ENCODE results near the gene ELF1.
"Not testable (repeated sequence)": the region's sequence is repeated elsewhere in the genome, so short reads cannot be mapped to it uniquely, and the experiment has no call there.

The ELF1 gene

GRCh38 chr13:40929883-40930282, 89.2 kb downstream of the ELF1 start:
- H3K4me3 ChIP-seq (ENCODE audit: low read depth in 1 of 2, low read length in 2 of 2); H3K9me3 ChIP-seq (ENCODE audit: control insufficient read depth in 1 of 2, low read length in 2 of 2); H3K9ac ChIP-seq (ENCODE audit: low read depth in 1 of 2, low read length in 2 of 2); H3K27me3 ChIP-seq (ENCODE audit: control insufficient read depth in 1 of 2, insufficient read depth in 2 of 2, low read length in 2 of 2); H3K27ac ChIP-seq (ENCODE audit: low read depth, low read length); H3K4me1 ChIP-seq (ENCODE audit: control insufficient read depth in 1 of 2, insufficient read depth in 2 of 2, low read length in 2 of 2): not testable (repeated sequence)
- H3K36me3 ChIP-seq (ENCODE audit: control insufficient read depth in 1 of 2, insufficient read depth in 2 of 2, low read length in 2 of 2) = peaks cover 10 to 38% of the 10 kb centered on the region in 2 donors

GRCh38 chr13:40928980-40929379, 90.1 kb downstream of the ELF1 start:
- Histone ChIP-seq H3K9me3 (ENCODE audit: control insufficient read depth in 1 of 2, low read length in 2 of 2) (no peaks in the 10 kb centered on the region), H3K36me3 (ENCODE audit: control insufficient read depth in 1 of 2, insufficient read depth in 2 of 2, low read length in 2 of 2) (peaks cover 8 to 36% of the 10 kb centered on the region in 2 donors), H3K27ac (ENCODE audit: low read depth, low read length) (no peak overlapping the region), H3K4me1 (ENCODE audit: control insufficient read depth in 1 of 2, insufficient read depth in 2 of 2, low read length in 2 of 2) (no peaks in the 10 kb centered on the region), H3K4me3 (ENCODE audit: low read depth in 1 of 2, low read length in 2 of 2) (no peak overlapping the region), H3K9ac (ENCODE audit: low read depth in 1 of 2, low read length in 2 of 2) (no peak overlapping the region), H3K27me3 (ENCODE audit: control insufficient read depth in 1 of 2, insufficient read depth in 2 of 2, low read length in 2 of 2) (no peaks in the 10 kb centered on the region)

- peaks cover 0 to 26% of the 10 kb centered on the region in 2 donors for H3K36me3 ChIP-seq (ENCODE audit: control insufficient read depth in 1 of 2, insufficient read depth in 2 of 2, low read length in 2 of 2)
- no peak overlapping the region for H3K9ac ChIP-seq (ENCODE audit: low read depth in 1 of 2, low read length in 2 of 2)
- no peak overlapping the region for H3K4me3 ChIP-seq (ENCODE audit: low read depth in 1 of 2, low read length in 2 of 2)
- no peaks in the 10 kb centered on the region for H3K27me3 ChIP-seq (ENCODE audit: control insufficient read depth in 1 of 2, insufficient read depth in 2 of 2, low read length in 2 of 2)
- peaks cover 0 to 2% of the 10 kb centered on the region in 2 donors for H3K4me1 ChIP-seq (ENCODE audit: control insufficient read depth in 1 of 2, insufficient read depth in 2 of 2, low read length in 2 of 2)
- no peaks in the 10 kb centered on the region for H3K9me3 ChIP-seq (ENCODE audit: control insufficient read depth in 1 of 2, low read length in 2 of 2)
- H3K27ac ChIP-seq (ENCODE audit: low read depth, low read length) = no peak overlapping the region
These were observed 91.2 kb downstream of the ELF1 start for GRCh38 chr13:40927929-40928328.

- H3K4me3 ChIP-seq (ENCODE audit: low read depth in 1 of 2, low read length in 2 of 2) = no peak overlapping the region
- no peaks in the 10 kb centered on the region for H3K27me3 ChIP-seq (ENCODE audit: control insufficient read depth in 1 of 2, insufficient read depth in 2 of 2, low read length in 2 of 2)
- no peak overlapping the region for H3K27ac ChIP-seq (ENCODE audit: low read depth, low read length)
- peaks cover 5 to 6% of the 10 kb centered on the region in 2 donors for H3K4me1 ChIP-seq (ENCODE audit: control insufficient read depth in 1 of 2, insufficient read depth in 2 of 2, low read length in 2 of 2)
- H3K9me3 ChIP-seq (ENCODE audit: control insufficient read depth in 1 of 2, low read length in 2 of 2) = no peaks in the 10 kb centered on the region
- peaks cover 0 to 3% of the 10 kb centered on the region in 2 donors for H3K36me3 ChIP-seq (ENCODE audit: control insufficient read depth in 1 of 2, insufficient read depth in 2 of 2, low read length in 2 of 2)
- H3K9ac ChIP-seq (ENCODE audit: low read depth in 1 of 2, low read length in 2 of 2) = no peak overlapping the region
These were observed 95.2 kb downstream of the ELF1 start for GRCh38 chr13:40923867-40924266.

- Histone ChIP-seq H3K36me3 (ENCODE audit: control insufficient read depth in 1 of 2, insufficient read depth in 2 of 2, low read length in 2 of 2) (no peaks in the 10 kb centered on the region), H3K9ac (ENCODE audit: low read depth in 1 of 2, low read length in 2 of 2) (peak overlapping the region in 1 of 2 donors; percentile 43), H3K4me3 (ENCODE audit: low read depth in 1 of 2, low read length in 2 of 2) (peak overlapping the region; percentile 51 to 54), H3K27me3 (ENCODE audit: control insufficient read depth in 1 of 2, insufficient read depth in 2 of 2, low read length in 2 of 2) (no peaks in the 10 kb centered on the region), H3K27ac (ENCODE audit: low read depth, low read length) (peak overlapping the region; percentile 47), H3K9me3 (ENCODE audit: control insufficient read depth in 1 of 2, low read length in 2 of 2) (no peaks in the 10 kb centered on the region), H3K4me1 (ENCODE audit: control insufficient read depth in 1 of 2, insufficient read depth in 2 of 2, low read length in 2 of 2) (peaks cover 5 to 6% of the 10 kb centered on the region in 2 donors)
These were observed 96.6 kb downstream of the ELF1 start for GRCh38 chr13:40922437-40923040.

- Histone ChIP-seq H3K27ac (ENCODE audit: low read depth, low read length) (peak overlapping the region; percentile 80), H3K27me3 (ENCODE audit: control insufficient read depth in 1 of 2, insufficient read depth in 2 of 2, low read length in 2 of 2) (no peaks in the 10 kb centered on the region), H3K36me3 (ENCODE audit: control insufficient read depth in 1 of 2, insufficient read depth in 2 of 2, low read length in 2 of 2) (no peaks in the 10 kb centered on the region), H3K4me3 (ENCODE audit: low read depth in 1 of 2, low read length in 2 of 2) (peak overlapping the region; percentile 68 to 88), H3K9me3 (ENCODE audit: control insufficient read depth in 1 of 2, low read length in 2 of 2) (no peaks in the 10 kb centered on the region), H3K9ac (ENCODE audit: low read depth in 1 of 2, low read length in 2 of 2) (peak overlapping the region; percentile 65 to 84), H3K4me1 (ENCODE audit: control insufficient read depth in 1 of 2, insufficient read depth in 2 of 2, low read length in 2 of 2) (peaks cover 6 to 15% of the 10 kb centered on the region in 2 donors)
These were observed 98.3 kb downstream of the ELF1 start for GRCh38 chr13:40920826-40921225.

GRCh38 chr13:40919901-40920300, 99.2 kb downstream of the ELF1 start:
- H3K9me3 ChIP-seq (ENCODE audit: control insufficient read depth in 1 of 2, low read length in 2 of 2); H3K27me3 ChIP-seq (ENCODE audit: control insufficient read depth in 1 of 2, insufficient read depth in 2 of 2, low read length in 2 of 2); H3K36me3 ChIP-seq (ENCODE audit: control insufficient read depth in 1 of 2, insufficient read depth in 2 of 2, low read length in 2 of 2); H3K27ac ChIP-seq (ENCODE audit: low read depth, low read length): not testable (repeated sequence)
- peak overlapping the region in 1 of 2 donors; percentile 65 for H3K9ac ChIP-seq (ENCODE audit: low read depth in 1 of 2, low read length in 2 of 2)
- H3K4me1 ChIP-seq (ENCODE audit: control insufficient read depth in 1 of 2, insufficient read depth in 2 of 2, low read length in 2 of 2) = peaks cover 6 to 15% of the 10 kb centered on the region in 2 donors
- peak overlapping the region in 1 of 2 donors; percentile 68 for H3K4me3 ChIP-seq (ENCODE audit: low read depth in 1 of 2, low read length in 2 of 2)

GRCh38 chr13:40916207-40916998, 102.7 kb downstream of the ELF1 start:
- Histone ChIP-seq H3K4me3 (ENCODE audit: low read depth in 1 of 2, low read length in 2 of 2) (no peak overlapping the region), H3K9me3 (ENCODE audit: control insufficient read depth in 1 of 2, low read length in 2 of 2) (no peaks in the 10 kb centered on the region), H3K27ac (ENCODE audit: low read depth, low read length) (no peak overlapping the region), H3K9ac (ENCODE audit: low read depth in 1 of 2, low read length in 2 of 2) (no peak overlapping the region), H3K4me1 (ENCODE audit: control insufficient read depth in 1 of 2, insufficient read depth in 2 of 2, low read length in 2 of 2) (peaks cover 6 to 15% of the 10 kb centered on the region in 2 donors), H3K36me3 (ENCODE audit: control insufficient read depth in 1 of 2, insufficient read depth in 2 of 2, low read length in 2 of 2) (no peaks in the 10 kb centered on the region), H3K27me3 (ENCODE audit: control insufficient read depth in 1 of 2, insufficient read depth in 2 of 2, low read length in 2 of 2) (no peaks in the 10 kb centered on the region)

GRCh38 chr13:40914863-40915262, 104.3 kb downstream of the ELF1 start:
- not testable (repeated sequence) for H3K27me3 ChIP-seq (ENCODE audit: control insufficient read depth in 1 of 2, insufficient read depth in 2 of 2, low read length in 2 of 2); H3K9me3 ChIP-seq (ENCODE audit: control insufficient read depth in 1 of 2, low read length in 2 of 2); H3K9ac ChIP-seq (ENCODE audit: low read depth in 1 of 2, low read length in 2 of 2); H3K36me3 ChIP-seq (ENCODE audit: control insufficient read depth in 1 of 2, insufficient read depth in 2 of 2, low read length in 2 of 2); H3K4me1 ChIP-seq (ENCODE audit: control insufficient read depth in 1 of 2, insufficient read depth in 2 of 2, low read length in 2 of 2); H3K4me3 ChIP-seq (ENCODE audit: low read depth in 1 of 2, low read length in 2 of 2); H3K27ac ChIP-seq (ENCODE audit: low read depth, low read length)

- H3K27me3 ChIP-seq (ENCODE audit: control insufficient read depth in 1 of 2, insufficient read depth in 2 of 2, low read length in 2 of 2) = no peaks in the 10 kb centered on the region
- H3K9me3 ChIP-seq (ENCODE audit: control insufficient read depth in 1 of 2, low read length in 2 of 2) = no peaks in the 10 kb centered on the region
- H3K36me3 ChIP-seq (ENCODE audit: control insufficient read depth in 1 of 2, insufficient read depth in 2 of 2, low read length in 2 of 2) = no peaks in the 10 kb centered on the region
- no peak overlapping the region for H3K4me3 ChIP-seq (ENCODE audit: low read depth in 1 of 2, low read length in 2 of 2)
- no peak overlapping the region for H3K9ac ChIP-seq (ENCODE audit: low read depth in 1 of 2, low read length in 2 of 2)
- no peak overlapping the region for H3K27ac ChIP-seq (ENCODE audit: low read depth, low read length)
- H3K4me1 ChIP-seq (ENCODE audit: control insufficient read depth in 1 of 2, insufficient read depth in 2 of 2, low read length in 2 of 2) = peaks cover 2% of the 10 kb centered on the region in 2 donors
These were observed 107.8 kb downstream of the ELF1 start for GRCh38 chr13:40911341-40911740.

Measured in duodenal mucosa (tissue), 2 donors.